GM12872 (cell line): ENCODE measurements around the gene NDST1.

Source experiments
- TF ChIP-seq, protein P1 (sequence below): IDR thresholded peaks from 3 replicates; pipeline ENCODE4 v1.5.1; 2011; ENCODE audit warnings: low read depth, mild to moderate bottlenecking, low read length, moderate library complexity; ENCODE audit not compliant: insufficient read depth

Gene NDST1

DNA sequence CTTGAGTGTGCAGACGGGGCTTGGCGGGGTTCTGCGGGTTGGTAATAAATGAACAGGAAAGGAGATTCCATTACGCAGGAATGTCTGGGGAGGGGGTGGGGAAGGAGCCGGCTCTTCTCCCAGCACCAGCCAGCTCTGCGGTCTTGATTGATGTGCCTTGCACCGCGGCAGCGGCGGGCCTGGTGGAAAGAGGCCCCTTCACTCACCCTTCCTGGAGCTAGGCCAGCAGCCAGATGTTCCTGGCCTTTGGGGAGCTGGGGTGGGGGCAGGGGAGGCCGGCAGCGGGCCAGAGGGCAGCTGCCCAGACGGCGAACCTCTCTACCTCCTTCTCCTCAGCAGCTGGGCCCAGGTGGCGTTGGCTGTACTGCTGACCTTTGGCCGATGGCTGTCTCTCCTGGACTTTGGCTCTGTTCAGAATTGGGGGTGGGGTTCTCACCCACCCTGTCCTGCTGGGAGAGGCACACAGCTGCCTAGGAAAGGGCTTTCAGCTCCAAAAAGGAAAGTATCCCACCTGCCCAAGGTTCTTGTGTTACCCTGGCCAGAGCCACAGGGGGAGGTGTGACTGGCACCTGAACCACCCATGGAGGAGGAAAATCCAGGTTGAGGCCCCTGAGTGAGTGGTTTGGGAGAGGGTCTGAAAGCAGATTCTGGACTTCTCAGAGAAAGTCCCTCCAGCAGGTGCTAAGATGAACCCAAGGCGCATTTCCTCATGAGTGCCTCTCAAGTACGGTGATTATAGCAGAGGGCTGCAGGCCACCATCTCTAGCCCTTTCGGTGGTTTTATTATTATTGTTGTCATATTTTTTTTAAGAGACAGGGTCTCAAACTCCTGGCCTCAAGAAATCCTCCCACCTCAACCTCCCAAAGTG, 74.5 kb downstream of the NDST1 start:
- TF ChIP-seq, protein P1, sequence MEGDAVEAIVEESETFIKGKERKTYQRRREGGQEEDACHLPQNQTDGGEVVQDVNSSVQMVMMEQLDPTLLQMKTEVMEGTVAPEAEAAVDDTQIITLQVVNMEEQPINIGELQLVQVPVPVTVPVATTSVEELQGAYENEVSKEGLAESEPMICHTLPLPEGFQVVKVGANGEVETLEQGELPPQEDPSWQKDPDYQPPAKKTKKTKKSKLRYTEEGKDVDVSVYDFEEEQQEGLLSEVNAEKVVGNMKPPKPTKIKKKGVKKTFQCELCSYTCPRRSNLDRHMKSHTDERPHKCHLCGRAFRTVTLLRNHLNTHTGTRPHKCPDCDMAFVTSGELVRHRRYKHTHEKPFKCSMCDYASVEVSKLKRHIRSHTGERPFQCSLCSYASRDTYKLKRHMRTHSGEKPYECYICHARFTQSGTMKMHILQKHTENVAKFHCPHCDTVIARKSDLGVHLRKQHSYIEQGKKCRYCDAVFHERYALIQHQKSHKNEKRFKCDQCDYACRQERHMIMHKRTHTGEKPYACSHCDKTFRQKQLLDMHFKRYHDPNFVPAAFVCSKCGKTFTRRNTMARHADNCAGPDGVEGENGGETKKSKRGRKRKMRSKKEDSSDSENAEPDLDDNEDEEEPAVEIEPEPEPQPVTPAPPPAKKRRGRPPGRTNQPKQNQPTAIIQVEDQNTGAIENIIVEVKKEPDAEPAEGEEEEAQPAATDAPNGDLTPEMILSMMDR, result no peak

DNA sequence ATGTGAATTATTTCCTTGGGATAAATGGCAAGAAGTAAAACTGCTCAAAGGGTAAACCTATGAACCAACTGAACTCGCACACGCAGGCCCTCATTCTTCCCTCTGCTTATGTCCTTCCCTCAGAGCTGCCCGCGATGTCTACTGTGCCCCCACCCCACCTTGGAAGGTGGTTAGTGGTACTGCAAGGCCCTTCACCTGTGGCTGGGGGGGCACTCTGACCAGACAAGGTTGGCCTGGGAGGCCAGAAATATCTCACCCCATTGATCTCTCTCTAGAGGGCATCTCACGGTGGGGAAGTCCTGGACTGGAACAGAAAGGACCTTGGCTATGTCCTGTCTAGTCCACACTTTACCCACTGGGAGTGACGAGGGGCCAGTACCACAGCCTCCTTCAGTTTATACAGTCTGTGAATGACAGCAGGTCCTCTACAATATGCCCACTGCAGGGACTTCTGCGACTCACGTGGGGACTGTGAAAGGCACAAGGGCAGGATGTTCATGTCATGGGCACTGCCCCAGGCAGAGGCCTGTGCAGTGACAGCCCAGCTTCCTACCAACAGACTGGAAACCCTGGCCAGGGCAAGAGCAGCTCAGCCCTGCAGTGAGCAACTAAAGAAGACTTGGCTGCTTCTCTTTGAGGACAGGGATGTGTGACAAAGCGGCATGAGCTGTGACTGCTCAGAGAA, 75.8 kb downstream of the NDST1 start:
- TF ChIP-seq, protein P1, result no peak

DNA sequence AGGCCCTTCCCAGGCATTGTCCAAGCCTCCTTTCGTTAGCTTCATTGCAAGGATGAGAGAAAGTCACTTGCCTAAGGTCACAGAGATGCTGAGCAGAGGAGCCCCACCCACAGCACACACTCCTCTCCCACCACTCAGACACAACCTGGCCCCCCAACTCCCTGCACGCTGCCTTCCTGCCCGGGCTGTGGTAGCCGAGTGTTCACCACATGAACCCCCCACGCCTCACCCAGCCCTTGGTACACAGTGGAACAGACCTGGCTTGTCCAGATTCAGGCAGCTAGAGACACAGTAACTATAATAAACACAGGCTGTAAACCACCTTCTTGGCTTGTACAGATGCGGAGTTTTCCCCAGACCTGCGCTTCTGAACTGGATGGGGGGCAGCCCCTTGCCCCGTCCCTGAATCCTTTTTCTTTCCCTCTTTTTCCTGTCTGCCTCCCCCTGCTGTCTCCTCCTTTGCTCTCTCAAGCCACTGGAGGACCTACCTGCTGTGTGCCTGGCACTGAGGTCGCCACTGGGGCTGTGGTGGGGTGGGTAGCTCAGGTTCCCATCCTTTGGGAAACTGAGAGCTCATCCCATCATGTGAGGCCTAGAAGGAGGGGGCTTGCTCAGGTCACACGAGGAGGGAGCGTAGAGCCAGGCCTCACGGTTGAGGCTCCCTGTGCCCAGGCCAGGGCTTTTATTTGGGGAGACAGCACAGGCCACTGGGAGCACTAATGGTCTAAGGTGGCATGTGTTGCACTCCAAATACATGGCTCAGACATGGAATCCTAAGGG, 76.8 kb downstream of the NDST1 start:
- TF ChIP-seq, protein P1, result no peak

DNA sequence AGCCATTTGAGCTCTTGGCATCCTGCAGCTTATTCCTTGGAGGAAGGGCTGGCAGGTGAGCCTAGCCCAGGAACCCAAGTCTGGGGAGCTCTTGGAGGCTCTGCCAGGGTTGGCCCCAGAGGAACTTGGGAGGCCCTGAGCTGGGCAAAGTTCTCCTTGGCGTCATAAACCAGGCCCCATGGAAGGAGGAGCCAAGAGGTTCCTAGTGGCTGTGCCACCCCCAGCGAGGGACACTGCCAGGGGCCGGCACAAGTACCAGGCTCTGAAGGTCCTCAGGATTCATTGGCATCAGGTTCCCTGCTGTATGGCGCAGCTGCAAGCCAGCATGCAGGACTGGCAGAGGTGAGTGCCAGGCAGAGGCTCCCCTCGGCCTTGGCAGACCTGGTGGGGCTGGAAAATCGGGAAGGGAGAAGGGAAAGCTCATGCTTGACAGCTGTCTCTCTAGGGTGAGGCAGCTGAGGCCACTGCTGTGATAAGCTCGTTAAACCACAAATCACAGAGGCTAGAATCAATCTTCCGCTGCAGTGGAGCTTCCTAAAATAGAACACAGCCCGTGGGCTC, 77.9 kb downstream of the NDST1 start:
- TF ChIP-seq, protein P1, result no peak

DNA sequence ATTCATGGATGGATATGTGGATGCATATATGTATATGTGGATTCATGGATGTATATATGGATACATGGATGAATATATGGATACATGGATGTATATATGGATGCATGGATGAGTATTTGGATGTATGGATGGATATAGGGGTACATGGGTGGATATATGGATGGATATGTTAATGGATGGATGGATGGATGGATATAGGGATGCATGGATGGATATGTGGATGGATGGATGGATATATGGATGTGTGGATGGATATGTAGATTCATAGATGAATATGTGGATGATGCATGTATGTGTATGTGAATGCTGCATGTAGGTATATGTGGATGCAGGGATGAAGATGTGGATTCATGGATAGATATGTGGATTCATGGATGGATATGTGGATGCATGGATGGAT, 79.1 kb downstream of the NDST1 start:
- TF ChIP-seq, protein P1, result no peak

DNA sequence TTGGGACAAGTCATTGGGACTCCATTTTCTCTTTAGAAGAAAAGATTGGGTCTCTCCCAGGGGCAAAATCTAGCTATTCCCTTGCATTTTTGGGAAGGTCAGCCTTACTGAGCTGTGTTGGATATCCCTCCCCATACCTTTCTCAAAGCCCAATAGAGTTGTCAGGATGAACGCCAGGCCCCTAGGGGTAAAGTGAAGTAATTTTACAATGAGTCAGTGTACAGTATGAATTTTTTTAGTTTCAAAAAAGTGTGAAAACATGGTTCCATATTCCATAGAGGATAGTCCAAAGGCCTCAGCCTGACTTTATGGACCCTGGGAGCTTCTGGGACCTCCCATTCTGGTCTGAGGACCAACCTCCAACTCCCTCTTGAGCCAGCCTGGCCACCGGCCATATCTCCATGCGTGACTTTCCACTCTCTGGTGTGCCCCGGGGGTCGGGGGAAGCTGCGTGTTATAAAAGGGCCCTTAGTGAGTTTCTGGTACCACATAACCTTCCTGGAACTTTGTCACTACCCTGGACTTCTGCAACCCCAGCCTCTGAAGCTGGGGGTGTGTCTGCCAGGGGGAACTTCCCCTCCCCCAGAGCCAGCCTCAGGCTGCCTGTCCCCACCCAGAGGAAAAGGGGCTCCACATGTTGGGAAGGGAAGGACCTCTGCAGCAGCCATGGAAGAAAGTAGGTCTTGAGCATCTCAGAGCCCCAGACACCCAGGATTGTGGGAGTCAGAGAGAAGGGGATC, 80.1 kb downstream of the NDST1 start:
- TF ChIP-seq, protein P1, result no peak
